ENCODE data around the gene DNAAF1.
A peak's percentile ranks its signal among the peaks of the same experiment; 100 is the strongest.
"Not testable (repeated sequence)": the region's sequence is repeated elsewhere in the genome, so short reads cannot be mapped to it uniquely, and the experiment has no call there.

DNAAF1 gene

DNA sequence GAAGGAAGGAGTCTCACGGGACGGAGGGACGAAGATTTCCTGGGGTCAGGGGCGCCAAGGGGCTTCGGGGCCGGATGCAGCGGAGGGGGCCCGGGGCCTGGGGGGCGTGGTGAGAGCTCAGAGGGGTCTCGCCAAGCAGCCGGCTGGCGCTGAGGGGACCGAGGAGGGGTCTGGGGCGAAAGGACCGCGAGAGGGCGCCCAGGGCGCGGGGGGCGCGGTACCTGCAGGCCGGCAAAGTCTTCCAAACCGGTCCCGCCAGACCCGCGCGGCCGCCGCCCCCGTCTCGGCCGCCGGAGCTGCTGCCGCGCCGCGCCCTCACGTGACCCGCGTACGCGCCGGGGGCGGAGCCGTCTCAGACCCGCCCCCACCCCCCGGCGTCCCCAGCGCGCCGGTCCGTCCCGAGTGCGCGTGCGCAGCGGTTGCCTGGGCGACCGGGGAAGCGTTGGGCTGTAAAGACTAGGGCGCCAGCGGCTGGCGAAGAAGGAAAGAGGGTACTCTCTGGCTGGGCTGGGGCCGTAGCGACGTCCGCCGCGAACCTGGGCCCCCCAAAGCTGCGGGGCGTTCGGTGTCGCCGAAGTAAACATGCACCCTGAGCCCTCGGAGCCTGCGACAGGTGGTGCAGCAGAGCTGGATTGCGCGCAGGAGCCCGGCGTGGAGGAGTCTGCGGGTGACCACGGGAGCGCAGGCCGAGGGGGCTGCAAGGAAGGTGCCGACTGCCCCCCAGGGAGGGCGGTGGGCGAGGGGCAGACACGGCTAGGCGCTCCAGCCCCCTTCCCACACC is at the start of gene DNAAF1, which contains the start of gene HSDL1:
DNAAF1 (plus strand) TSS at position 450 of the 781 bp plus-strand sequence; CDS start at position 583, 133 bp downstream.
HSDL1 (minus strand) TSS at position 319 of the 781 bp plus-strand sequence. CDS start 13,856 bp downstream, outside the sequence.
- DNase-seq (ENCODE audit: low read depth), result peak; percentile 93

DNA sequence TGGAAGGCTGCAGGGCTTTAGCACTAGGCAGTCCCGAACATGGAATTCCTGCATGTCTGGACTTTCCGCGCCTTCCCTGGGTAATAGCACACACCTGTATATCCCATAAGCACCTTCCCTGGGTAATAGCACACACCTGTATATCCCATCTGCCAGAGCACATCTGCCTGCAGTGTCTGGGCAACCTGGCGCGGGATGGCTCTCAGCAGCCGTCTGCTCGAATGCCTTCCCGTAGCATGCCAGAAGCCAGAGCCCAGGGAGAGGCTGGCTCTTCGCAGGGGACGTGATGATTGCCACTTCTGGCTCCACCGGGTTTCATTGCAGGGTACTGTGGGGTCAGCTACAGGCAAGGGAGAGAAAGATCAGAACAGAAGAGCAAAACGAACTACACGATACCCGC is 49.6 kb upstream of the DNAAF1 start:
- no peak for DNase-seq (ENCODE audit: low read depth)

DNA sequence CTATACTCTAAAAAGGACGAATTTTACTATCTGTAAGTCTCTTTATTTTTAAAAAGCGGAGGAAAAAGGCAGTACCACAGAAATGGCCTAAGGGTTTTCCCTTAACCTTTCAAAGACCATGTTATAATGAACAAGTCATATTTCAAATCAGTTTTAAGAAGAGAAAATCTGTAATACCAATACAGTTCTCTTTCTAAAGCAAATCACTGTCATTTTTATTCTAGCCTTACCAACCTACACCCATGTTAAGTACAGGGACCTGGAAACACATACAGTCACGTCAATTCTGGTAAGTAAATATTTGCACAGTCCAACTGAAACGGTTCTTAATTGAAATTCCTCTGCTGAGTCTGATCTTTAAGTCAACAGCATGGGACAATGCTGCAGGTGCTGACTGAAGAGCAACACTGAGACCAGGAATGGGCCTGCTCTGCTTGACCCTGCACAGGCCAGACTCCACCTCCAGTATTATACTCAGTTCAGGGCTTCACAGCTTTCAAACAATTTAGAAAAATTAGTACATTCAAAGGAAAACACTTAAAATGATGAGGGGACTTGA is 48.6 kb upstream of the DNAAF1 start:
- DNase-seq (ENCODE audit: low read depth), result no peak

GRCh38 chr16:84098939-84099338 is 46.2 kb upstream of the DNAAF1 start:
- DNase-seq (ENCODE audit: low read depth), result no peak

GRCh38 chr16:84103678-84104077 is 41.4 kb upstream of the DNAAF1 start:
- no peak for DNase-seq (ENCODE audit: low read depth)

DNA sequence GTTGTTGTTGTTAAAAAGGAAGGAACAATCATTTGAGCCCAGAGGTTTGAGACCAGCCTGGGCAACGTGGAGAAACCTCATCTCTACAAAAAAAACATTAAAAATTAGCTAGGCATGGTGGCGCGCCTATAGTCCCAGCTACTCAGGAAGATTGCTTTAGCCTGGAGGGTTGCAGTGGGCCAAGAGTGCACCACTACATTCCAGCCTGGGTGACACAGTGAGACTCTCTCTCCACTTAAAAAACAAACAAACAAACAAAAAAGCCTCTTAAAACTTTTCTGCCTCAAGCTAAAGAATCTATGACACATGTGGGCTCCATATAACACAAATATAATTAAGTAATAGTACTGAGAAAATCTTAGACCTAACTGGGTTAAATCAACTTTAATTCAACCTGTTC is 40.9 kb upstream of the DNAAF1 start:
- DNase-seq (ENCODE audit: low read depth), result no peak

- no peak for DNase-seq (ENCODE audit: low read depth)
Measured at GRCh38 chr16:84105301-84105815, 39.8 kb upstream of the DNAAF1 start.

DNA sequence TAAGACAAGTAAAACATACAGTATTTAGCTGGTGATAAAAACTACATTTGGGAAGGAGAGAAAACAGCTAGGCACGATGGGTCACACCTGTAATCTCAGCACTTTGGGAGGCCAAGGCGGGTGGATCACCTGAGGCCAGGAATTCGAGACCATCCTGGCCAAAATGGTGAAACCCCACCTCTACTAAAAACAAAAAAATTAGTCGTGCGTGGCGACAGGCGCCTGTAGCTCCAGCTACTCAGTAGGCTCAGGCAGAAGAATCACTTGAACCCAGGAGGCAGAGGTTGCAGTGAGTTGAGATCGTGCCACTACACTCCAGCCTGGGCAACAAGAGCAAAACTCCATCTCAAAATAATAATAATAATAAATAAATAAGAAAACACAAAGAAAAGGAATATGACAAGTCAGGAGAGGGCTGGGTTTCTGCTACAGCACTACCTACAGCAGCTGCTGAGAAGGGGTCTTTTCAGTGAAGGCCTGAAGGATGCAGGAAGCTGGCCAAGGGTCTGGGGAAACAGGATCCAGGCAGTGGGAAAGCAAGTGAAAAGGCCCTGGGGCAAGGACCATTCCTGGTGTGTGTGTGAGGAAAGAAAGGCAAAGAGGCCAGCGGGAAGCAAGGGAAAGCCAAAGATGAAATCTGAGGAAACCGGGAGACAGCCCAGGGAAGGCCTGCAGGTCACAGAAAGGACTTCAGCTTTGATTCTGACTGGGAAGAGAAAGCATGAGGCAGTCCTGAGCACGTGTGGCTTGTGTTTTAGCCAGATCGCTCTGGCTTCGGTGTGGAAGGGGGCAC is 39.0 kb upstream of the DNAAF1 start:
- no peak for DNase-seq (ENCODE audit: low read depth)

- no peak for DNase-seq (ENCODE audit: low read depth)
Measured at GRCh38 chr16:84107921-84108320, 37.2 kb upstream of the DNAAF1 start.

GRCh38 chr16:84109598-84110335 is 35.3 kb upstream of the DNAAF1 start:
- no peak for DNase-seq (ENCODE audit: low read depth)

DNA sequence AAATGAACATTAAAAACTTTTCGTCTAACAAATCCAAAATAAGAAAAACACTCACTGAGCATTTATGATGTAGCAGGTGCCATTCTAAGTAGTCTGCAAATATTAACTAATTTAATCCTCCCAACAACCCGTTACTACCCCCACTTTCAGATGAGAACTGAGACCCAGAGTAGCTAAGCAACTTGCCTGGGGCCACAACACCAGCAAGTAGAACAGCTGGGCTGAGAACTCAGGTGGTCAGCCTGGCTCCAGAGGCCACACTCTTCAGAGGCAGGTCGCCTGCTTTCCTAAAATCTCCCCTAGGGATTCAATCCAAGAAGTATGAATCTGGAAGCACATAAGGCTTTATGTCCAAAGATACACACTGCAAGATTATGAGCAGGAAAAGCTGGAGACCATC is 34.6 kb upstream of the DNAAF1 start:
- no peak for DNase-seq (ENCODE audit: low read depth)

- no peak for DNase-seq (ENCODE audit: low read depth)
Measured at GRCh38 chr16:84111525-84111924, 33.6 kb upstream of the DNAAF1 start.

DNA sequence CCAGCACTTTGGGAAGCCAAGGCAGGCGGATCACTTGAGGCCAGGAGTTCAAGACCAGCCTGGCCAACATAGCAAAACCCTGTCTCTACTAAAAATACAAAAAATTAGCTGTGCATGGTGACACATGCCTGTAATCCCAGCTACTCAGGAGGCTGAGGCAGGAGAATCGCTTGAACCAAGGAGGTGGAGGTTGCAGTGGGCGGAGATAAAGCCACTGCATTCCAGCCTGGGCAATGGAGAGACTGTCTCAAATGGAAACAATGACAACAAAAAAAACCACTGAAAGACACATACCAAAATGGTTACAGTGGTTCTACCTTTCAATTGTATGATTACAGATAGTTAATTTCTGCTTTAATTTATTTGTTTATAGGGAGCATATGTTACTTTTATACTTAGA is 33.2 kb upstream of the DNAAF1 start:
- DNase-seq (ENCODE audit: low read depth), result not testable (repeated sequence)

DNA sequence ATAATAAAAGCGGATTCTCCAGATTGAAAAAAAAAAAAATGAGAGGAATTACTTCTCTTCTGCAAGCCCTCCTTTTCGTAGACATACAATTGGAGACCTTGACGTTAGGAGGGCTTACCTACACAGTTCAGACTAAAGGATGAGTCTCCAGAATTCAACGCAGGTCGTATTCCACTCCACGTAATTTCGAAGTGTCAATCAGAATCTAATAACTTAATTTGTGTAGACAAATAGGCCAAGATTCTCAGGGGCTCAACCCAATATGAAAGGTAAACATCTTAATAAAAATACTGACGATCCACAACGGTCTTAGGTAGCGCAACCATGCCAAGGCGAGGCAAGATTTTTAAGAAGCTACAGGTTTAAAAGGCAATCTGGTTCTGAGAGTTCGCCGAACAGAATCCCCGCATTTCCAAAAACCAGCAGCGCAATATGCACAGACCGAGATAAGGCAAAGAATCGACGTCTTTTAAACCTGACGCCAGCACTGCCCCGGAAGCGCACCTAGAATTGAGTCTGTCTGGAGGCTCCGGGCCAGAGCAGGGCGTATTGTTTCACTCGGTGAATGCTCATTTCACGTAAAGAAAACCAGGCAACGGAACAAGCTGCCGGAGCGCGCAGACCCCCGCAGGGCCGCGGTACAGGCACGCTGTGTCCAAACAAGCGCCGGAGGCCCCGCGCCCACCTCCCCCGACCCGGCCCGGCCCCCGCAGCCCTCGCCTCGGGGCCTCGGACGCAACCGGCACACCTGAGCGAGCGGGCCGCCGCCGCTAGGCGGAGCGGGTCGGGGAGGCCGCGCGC is 29.0 kb upstream of the DNAAF1 start:
- DNase-seq (ENCODE audit: low read depth), result peak; percentile 38

DNA sequence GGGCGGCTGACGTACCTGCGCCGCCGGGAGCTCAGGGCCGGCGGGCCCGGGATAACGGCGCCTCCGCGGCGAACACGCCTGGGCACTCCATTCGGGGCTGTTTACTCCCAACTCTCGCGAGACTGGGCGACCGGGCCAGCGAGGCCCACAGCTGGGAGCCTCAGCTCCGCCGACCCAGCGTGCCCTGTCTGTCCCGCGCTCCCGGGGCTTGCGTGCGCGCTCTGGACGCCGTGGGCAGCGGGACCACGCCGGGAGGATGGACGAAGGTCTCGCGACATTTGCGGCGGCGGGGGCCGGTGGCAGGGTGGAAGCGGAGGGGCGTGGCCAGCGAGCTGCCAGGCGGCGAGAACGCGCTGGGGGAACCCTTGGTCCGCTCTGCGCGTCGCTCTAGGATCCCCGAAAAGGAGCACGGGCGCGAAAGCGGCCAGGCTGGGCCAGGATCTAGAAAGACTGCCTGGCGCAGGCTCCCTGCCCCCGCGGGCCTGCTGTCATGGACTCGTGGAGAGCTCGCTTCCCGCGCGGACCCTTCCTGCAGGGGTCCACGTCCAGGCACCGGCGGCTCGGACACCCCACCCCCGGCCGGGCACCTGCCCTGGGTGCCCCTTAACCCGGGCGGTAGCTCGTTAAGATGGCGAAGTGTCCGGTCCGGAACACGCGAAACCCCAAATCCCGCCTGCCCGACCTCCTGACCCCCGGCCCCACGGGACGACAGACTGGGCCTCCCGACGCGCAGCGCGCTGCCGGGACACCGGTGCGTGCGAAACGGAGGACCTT is 28.2 kb upstream of the DNAAF1 start, which contains the start of gene MBTPS1:
MBTPS1 (minus strand) TSS at position 223 of the 774 bp plus-strand sequence. CDS start 15,159 bp downstream, outside the sequence.
- peak; percentile 96 for DNase-seq (ENCODE audit: low read depth)

DNA sequence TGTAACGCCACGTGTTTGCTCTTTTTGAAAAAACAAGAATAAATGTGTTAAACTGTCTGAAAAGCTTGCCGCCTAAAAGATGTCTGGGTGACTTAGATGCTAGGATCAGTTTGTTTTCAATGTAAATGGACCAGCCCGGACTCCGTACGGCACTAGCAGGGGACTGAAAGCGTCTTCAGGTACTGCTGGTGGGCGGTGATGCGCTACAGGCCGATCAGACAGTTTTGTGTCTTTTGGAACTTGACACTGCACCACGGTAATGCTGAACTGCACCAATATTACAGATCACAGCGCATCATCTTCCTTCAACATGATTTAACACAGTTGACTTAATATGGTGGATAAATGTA is 27.6 kb upstream of the DNAAF1 start:
- DNase-seq (ENCODE audit: low read depth), result peak; percentile 12

DNA sequence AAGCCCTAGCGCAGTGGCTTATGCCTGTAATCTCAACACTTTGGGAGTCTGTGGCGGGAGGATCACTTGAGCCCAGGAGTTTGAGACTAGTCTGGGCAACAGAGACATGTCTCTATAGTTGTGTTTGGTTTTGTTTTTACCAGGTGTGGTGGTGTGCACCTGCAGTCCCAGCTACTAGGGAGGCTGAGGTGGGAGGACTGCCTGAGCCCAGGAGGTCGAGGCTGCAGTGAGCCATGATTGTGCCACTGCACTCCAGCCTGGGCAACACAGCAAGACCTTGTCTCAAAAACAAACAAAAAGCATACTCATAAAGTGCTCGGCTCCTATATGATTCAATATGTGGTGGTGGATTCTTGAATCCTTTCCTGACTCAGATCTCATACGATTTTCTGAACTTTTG is 26.8 kb upstream of the DNAAF1 start:
- not testable (repeated sequence) for DNase-seq (ENCODE audit: low read depth)

- no peak for DNase-seq (ENCODE audit: low read depth)
Measured at GRCh38 chr16:84119368-84119767, 25.7 kb upstream of the DNAAF1 start.

DNA sequence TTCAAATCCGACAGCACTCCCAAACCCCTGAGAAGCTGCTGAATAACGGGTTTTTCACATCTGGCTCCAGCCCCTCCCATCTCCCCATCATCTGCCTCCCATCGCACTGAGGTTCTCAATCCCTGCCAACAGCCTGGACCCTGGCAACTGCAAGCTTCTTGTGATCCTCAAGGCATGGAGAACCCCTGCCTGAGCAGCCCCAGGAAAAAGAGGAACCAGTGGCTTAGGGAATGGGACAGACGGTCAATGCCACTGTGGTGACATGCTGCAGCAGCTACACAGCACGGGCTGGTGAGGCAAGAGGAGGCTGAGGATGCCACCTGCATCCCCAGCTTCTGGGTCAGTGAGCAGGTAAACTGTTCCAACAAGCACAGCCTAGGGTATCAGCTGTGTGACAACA is 25.1 kb upstream of the DNAAF1 start:
- DNase-seq (ENCODE audit: low read depth), result no peak

DNA sequence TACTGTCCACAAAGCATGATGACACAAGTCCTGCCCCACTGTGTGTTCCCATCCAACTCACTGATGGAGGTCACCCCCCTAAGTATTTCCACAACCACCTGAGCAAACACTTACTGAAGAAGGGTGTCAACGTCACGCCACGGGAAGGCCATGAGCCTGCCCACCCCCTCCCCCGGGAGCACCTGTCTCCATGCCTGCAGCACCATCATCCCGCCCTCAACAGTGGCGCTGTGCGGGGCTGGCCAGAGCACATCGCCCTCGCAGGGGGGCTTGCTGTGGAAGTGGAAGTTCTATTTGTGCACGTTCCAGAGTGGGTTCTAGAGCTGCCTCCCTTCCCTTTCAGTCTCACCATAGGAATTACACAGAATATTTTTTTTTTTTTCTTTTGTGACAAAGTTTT is 24.1 kb upstream of the DNAAF1 start:
- DNase-seq (ENCODE audit: low read depth), result no peak
